Measurements from ENCODE around the gene IL20RA. TPM values are rescaled to one million over a fixed set of nuclear protein-coding genes. Genes with fewer than 3 reads are reported as not detected.

Gene IL20RA
- total RNA-seq, 1 donor from 2014 or later = not detected

DNA sequence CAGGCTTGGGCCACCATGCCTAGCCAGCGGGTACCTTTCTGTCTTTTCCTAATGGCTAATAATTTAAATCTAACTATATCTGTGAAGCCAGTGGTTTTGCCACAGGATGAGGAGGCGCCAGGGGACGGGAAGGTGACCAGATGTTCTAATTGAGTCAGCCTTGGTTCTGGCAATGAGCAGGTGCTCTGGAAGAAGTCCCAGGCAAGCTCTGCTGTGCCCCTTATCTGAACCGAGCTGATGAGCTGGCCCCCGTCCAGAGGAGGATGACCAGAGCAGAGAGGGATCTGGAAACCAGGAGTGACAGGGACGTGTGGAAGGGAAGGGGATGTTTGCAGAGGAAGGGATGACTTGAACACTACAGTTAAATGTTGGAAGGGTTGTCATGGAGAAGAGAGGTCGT lies 75.9 kb downstream of the IL20RA start:
- Mint-ChIP-seq H3K27me3 (ENCODE audit: unreplicated experiment) (peaks cover 6% of the 10 kb centered on the region), H3K27ac (ENCODE audit: unreplicated experiment) (no peak overlapping the region), H3K4me3 (ENCODE audit: unreplicated experiment) (no peak overlapping the region), H3K4me1 (ENCODE audit: unreplicated experiment) (peaks cover 2% of the 10 kb centered on the region), H3K36me3 (ENCODE audit: unreplicated experiment) (no peaks in the 10 kb centered on the region), H3K9me3 (ENCODE audit: unreplicated experiment) (no peaks in the 10 kb centered on the region)
- no peak for TF ChIP-seq CTCF (IDR thresholded peaks at IDR 0.05)
- DNase-seq (ENCODE audit: extremely low spot score, unreplicated experiment) = no peak

DNA sequence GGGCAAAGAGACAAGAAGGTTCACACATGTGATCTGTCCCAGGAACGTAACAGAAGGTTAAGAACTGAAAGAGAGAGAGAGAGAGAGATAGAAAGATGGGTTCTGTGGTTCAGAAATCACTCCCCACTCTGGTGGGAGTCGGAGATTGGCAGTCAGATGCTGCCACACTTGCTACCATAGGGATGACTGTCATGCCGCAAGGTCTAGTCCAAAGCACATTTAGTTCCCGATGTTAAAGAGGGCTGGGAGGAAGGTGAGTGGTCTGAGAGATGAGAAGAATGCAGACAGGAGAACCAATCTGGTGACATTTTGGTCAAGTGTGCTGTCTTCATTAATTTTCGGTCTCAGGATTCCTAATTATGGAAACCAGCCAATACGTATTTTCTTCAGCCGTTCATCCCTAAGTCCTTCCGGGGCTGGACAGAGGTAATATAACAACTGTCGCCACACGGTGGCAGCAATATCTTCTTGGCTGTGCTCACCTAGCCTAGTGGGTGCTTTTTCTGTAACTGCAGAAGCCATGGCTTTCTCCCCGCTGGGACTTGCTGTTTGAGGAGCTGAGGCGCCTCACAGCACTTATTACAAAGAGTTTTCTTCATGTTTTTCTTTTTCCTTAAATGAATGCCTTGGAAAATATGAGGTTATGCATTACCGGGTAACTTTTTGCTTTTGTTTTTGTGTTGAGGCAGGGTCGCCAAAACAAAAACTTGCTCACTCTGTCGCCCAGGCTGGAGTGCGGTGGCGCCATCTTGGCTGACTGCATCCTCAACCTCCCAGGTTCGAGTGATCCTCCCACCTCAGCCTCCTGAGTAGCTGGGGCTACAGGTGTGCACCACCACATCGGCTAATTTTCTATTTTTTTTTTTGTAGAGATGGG lies 76.7 kb downstream of the IL20RA start:
- Mint-ChIP-seq H3K27me3 (ENCODE audit: unreplicated experiment) (peaks cover 6% of the 10 kb centered on the region), H3K9me3 (ENCODE audit: unreplicated experiment) (no peaks in the 10 kb centered on the region), H3K4me3 (ENCODE audit: unreplicated experiment) (no peak overlapping the region), H3K27ac (ENCODE audit: unreplicated experiment) (no peak overlapping the region), H3K36me3 (ENCODE audit: unreplicated experiment) (no peaks in the 10 kb centered on the region), H3K4me1 (ENCODE audit: unreplicated experiment) (peaks cover 2% of the 10 kb centered on the region)
- peak; percentile 77 for TF ChIP-seq CTCF (IDR thresholded peaks at IDR 0.05)
- DNase-seq (ENCODE audit: extremely low spot score, unreplicated experiment) = no peak

GRCh38 chr6:136964398-136964797 lies 80.4 kb downstream of the IL20RA start:
- no peak for TF ChIP-seq CTCF (IDR thresholded peaks at IDR 0.05)
- no peak for DNase-seq (ENCODE audit: extremely low spot score, unreplicated experiment)
- no peak overlapping the region for H3K27ac Mint-ChIP-seq (ENCODE audit: unreplicated experiment)
- H3K9me3 Mint-ChIP-seq (ENCODE audit: unreplicated experiment) = no peaks in the 10 kb centered on the region
- peaks cover 2% of the 10 kb centered on the region for H3K4me1 Mint-ChIP-seq (ENCODE audit: unreplicated experiment)
- H3K27me3 Mint-ChIP-seq (ENCODE audit: unreplicated experiment) = peaks cover 6% of the 10 kb centered on the region
- no peaks in the 10 kb centered on the region for H3K36me3 Mint-ChIP-seq (ENCODE audit: unreplicated experiment)
- no peak overlapping the region for H3K4me3 Mint-ChIP-seq (ENCODE audit: unreplicated experiment)

- Mint-ChIP-seq H3K9me3 (ENCODE audit: unreplicated experiment) (no peaks in the 10 kb centered on the region), H3K4me1 (ENCODE audit: unreplicated experiment) (peaks cover under 1% of the 10 kb centered on the region), H3K4me3 (ENCODE audit: unreplicated experiment) (no peak overlapping the region), H3K27ac (ENCODE audit: unreplicated experiment) (no peak overlapping the region), H3K36me3 (ENCODE audit: unreplicated experiment) (no peaks in the 10 kb centered on the region), H3K27me3 (ENCODE audit: unreplicated experiment) (peaks cover 14% of the 10 kb centered on the region)
- TF ChIP-seq CTCF (IDR thresholded peaks at IDR 0.05) = no peak
- DNase-seq (ENCODE audit: extremely low spot score, unreplicated experiment) = no peak
Observed at GRCh38 chr6:136963259-136963658, 81.5 kb downstream of the IL20RA start.

- DNase-seq (ENCODE audit: extremely low spot score, unreplicated experiment) = no peak
- no peak overlapping the region for H3K4me3 Mint-ChIP-seq (ENCODE audit: unreplicated experiment)
- no peaks in the 10 kb centered on the region for H3K9me3 Mint-ChIP-seq (ENCODE audit: unreplicated experiment)
- H3K36me3 Mint-ChIP-seq (ENCODE audit: unreplicated experiment) = no peaks in the 10 kb centered on the region
- no peak for TF ChIP-seq CTCF (IDR thresholded peaks at IDR 0.05)
- H3K27me3 Mint-ChIP-seq (ENCODE audit: unreplicated experiment) = peaks cover 12% of the 10 kb centered on the region
- H3K27ac Mint-ChIP-seq (ENCODE audit: unreplicated experiment) = no peak overlapping the region
- no peaks in the 10 kb centered on the region for H3K4me1 Mint-ChIP-seq (ENCODE audit: unreplicated experiment)
Observed at GRCh38 chr6:136962661-136963060, 82.1 kb downstream of the IL20RA start.

Measured in osteocyte (in vitro differentiated cells).